HK-2 (cell line): ENCODE data around the gene USB1.
A peak's percentile ranks its signal among the peaks of the same experiment; 100 is the strongest.

Experiments used
- DNase-seq: peaks from one replicate; pipeline ENCODE4 v3.0.0-alpha.2; 2018; ENCODE audit not compliant: unreplicated experiment

The USB1 gene

GRCh38 chr16:57994361-57994760, 6.8 kb upstream of the USB1 start:
- no peak for DNase-seq

- no peak for DNase-seq
Observed at GRCh38 chr16:57994778-57995177, 6.4 kb upstream of the USB1 start.

GRCh38 chr16:57995721-57996405, 5.3 kb upstream of the USB1 start:
- DNase-seq, result no peak

- DNase-seq, result no peak
Observed at GRCh38 chr16:57996406-57997175, 4.6 kb upstream of the USB1 start.

GRCh38 chr16:57997176-57997527, 4.1 kb upstream of the USB1 start:
- DNase-seq, result no peak

GRCh38 chr16:57997528-57998265, 3.5 kb upstream of the USB1 start:
- DNase-seq, result no peak

GRCh38 chr16:57998486-57998885, 2.7 kb upstream of the USB1 start:
- DNase-seq, result peak; percentile 85

- DNase-seq, result no peak
Observed at GRCh38 chr16:57998992-57999365, 2.2 kb upstream of the USB1 start.

GRCh38 chr16:57999366-57999970, 1.7 kb upstream of the USB1 start:
- no peak for DNase-seq

- no peak for DNase-seq
Observed at GRCh38 chr16:57999971-58000705, 1.1 kb upstream of the USB1 start, which contains the start of gene ZNF319. Gene ZNF319, minus strand, starts transcription at chr16:58000672. Its CDS starts 2,407 bp downstream, at chr16:57998265.

GRCh38 chr16:58001781-58002415, 691 bp downstream of the USB1 start:
- DNase-seq, result no peak

- no peak for DNase-seq
Observed at GRCh38 chr16:58002416-58002800, 1.2 kb downstream of the USB1 start.

GRCh38 chr16:58002936-58003335, 1.7 kb downstream of the USB1 start:
- no peak for DNase-seq

GRCh38 chr16:58004736-58005135, 3.5 kb downstream of the USB1 start:
- peak; percentile 76 for DNase-seq

- DNase-seq, result no peak
Observed at GRCh38 chr16:58009856-58010416, 8.7 kb downstream of the USB1 start.

GRCh38 chr16:58010886-58011285, 9.7 kb downstream of the USB1 start:
- DNase-seq, result no peak

- DNase-seq, result no peak
Observed at GRCh38 chr16:58011652-58012051, 10.4 kb downstream of the USB1 start.

GRCh38 chr16:58012481-58012880, 11.3 kb downstream of the USB1 start:
- no peak for DNase-seq

GRCh38 chr16:58013201-58013956, 12.2 kb downstream of the USB1 start:
- DNase-seq, result no peak

- DNase-seq, result no peak
Observed at GRCh38 chr16:58016840-58017446, 15.7 kb downstream of the USB1 start.
